WTC11 (cell line): ENCODE measurements around the gene GNPDA1.

Source experiments
- ATF3 ChIP-seq: sonication (generic); formaldehyde crosslinking; conservative IDR thresholded peaks from 2 replicates; pipeline ENCODE4 v1.8.1; 2022; ENCODE audit warnings: mild to moderate bottlenecking, missing genetic modification reagents
- CTCF ChIP-seq: fragments of 200-600 bp; IDR thresholded peaks from 2 replicates; pipeline ENCODE4 v1.8.0; 2022; ENCODE audit warnings: antibody characterized with exemption
- E2F5 ChIP-seq: sonication (generic); formaldehyde crosslinking; IDR thresholded peaks from 2 replicates; pipeline ENCODE4 v1.8.1; 2022; ENCODE audit warnings: mild to moderate bottlenecking, moderate library complexity, missing genetic modification reagents
- FOXP1 ChIP-seq: sonication (generic); formaldehyde crosslinking; IDR thresholded peaks from 2 replicates; pipeline ENCODE4 v1.8.0; 2022; ENCODE audit warnings: missing genetic modification reagents, mild to moderate bottlenecking, moderate library complexity, borderline replicate concordance
- MLX ChIP-seq: sonication (generic); formaldehyde crosslinking; IDR thresholded peaks from 2 replicates; pipeline ENCODE4 v1.8.1; 2023; ENCODE audit warnings: mild to moderate bottlenecking, missing genetic modification reagents, moderate library complexity
- NR3C1 ChIP-seq: sonication (generic); formaldehyde crosslinking; conservative IDR thresholded peaks from 2 replicates; pipeline ENCODE4 v1.8.1; 2023; ENCODE audit warnings: low read depth, mild to moderate bottlenecking, missing genetic modification reagents
- PREB ChIP-seq: sonication (generic); formaldehyde crosslinking; IDR thresholded peaks from 2 replicates; pipeline ENCODE4 v1.8.1; 2022; ENCODE audit warnings: mild to moderate bottlenecking, missing genetic modification reagents, moderate library complexity, borderline replicate concordance
- TCF7 ChIP-seq: sonication (generic); formaldehyde crosslinking; IDR thresholded peaks from 2 replicates; pipeline ENCODE4 v1.8.0; 2022; ENCODE audit warnings: mild to moderate bottlenecking, low read depth, missing genetic modification reagents, moderate library complexity
- TP53 ChIP-seq: sonication (generic); formaldehyde crosslinking; IDR thresholded peaks from 2 replicates; pipeline ENCODE4 v1.8.1; 2023; ENCODE audit warnings: mild to moderate bottlenecking, missing genetic modification reagents
- USF1 ChIP-seq: sonication (generic); formaldehyde crosslinking; IDR thresholded peaks from 2 replicates; pipeline ENCODE4 v1.8.0; 2022; ENCODE audit warnings: mild to moderate bottlenecking, missing genetic modification reagents
- ZNF232 ChIP-seq: sonication (generic); formaldehyde crosslinking; IDR thresholded peaks from 2 replicates; pipeline ENCODE4 v1.8.0; 2022; ENCODE audit warnings: mild to moderate bottlenecking, missing genetic modification reagents
- ZNF263 ChIP-seq: sonication (generic); formaldehyde crosslinking; IDR thresholded peaks from 2 replicates; pipeline ENCODE4 v1.8.1; 2022; ENCODE audit warnings: low read depth, mild to moderate bottlenecking, moderate library complexity, missing genetic modification reagents

GRCh38 chr5:142034994-142035393 lies 22.2 kb upstream of the GNPDA1 start:
- TF ChIP-seq CTCF (no peak), MLX (CRISPR knock-in tag) (no peak), PREB (CRISPR knock-in tag) (no peak), NR3C1 (CRISPR knock-in tag) (no peak), ZNF232 (CRISPR knock-in tag) (no peak), TP53 (CRISPR knock-in tag) (no peak), E2F5 (CRISPR knock-in tag) (no peak), USF1 (CRISPR knock-in tag) (no peak), TCF7 (CRISPR knock-in tag) (no peak), ATF3 (CRISPR knock-in tag) (no peak), ZNF263 (CRISPR knock-in tag) (no peak), FOXP1 (CRISPR knock-in tag) (no peak)
